ENCODE data around the gene RAB11FIP3. TPM values are rescaled to one million over a fixed set of nuclear protein-coding genes. Genes with fewer than 3 reads are reported as not detected.

Gene RAB11FIP3
- total RNA-seq, 1 donor from 2014 or later, result 44.1 TPM

DNA sequence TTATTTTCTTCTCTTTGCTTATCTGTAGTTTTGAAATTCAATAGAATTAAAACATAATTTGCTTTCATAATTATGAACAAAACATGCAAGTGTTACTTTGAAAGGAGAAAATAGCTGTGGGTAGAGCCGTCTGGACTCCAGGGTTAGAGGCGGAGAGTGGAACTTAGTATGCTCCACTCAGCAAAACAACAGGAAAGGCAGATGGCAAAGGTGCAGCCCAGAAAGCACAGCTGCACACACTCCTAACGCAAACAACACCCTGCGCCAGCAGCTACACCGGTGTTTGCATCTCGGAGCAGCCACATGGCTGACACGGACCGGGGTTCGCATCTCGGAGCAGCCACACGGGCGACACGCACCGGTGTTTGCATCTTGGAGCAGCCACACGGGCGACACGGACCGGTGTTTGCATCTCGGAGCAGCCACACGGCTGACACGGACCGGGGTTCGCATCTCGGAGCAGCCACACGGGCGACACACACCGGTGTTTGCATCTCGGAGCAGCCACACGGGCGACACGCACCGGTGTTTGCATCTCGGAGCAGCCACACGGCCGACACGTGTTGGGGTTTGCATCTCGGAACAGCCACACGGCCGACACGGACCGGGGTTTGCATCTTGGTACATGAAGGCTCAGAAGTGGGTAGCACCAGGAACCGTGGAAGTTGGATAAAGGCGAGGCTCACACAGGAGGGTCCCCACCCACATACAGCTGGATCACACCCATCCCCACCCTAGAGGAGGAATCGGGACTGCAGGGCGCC lies 89.9 kb downstream of the RAB11FIP3 start:
- intact Hi-C loops (cut with DNase I), result no loop called here
- H3K4me1 ChIP-seq, result no peaks in the 10 kb centered on the region
- H3K9me3 ChIP-seq, result no peaks in the 10 kb centered on the region
- no peak for ATAC-seq
- H3K27ac ChIP-seq, result no peak overlapping the region
- H3K36me3 ChIP-seq, result peaks cover 26% of the 10 kb centered on the region
- H3K27me3 ChIP-seq, result no peaks in the 10 kb centered on the region
- no peak overlapping the region for H3K4me3 ChIP-seq
- TF ChIP-seq, protein P1, sequence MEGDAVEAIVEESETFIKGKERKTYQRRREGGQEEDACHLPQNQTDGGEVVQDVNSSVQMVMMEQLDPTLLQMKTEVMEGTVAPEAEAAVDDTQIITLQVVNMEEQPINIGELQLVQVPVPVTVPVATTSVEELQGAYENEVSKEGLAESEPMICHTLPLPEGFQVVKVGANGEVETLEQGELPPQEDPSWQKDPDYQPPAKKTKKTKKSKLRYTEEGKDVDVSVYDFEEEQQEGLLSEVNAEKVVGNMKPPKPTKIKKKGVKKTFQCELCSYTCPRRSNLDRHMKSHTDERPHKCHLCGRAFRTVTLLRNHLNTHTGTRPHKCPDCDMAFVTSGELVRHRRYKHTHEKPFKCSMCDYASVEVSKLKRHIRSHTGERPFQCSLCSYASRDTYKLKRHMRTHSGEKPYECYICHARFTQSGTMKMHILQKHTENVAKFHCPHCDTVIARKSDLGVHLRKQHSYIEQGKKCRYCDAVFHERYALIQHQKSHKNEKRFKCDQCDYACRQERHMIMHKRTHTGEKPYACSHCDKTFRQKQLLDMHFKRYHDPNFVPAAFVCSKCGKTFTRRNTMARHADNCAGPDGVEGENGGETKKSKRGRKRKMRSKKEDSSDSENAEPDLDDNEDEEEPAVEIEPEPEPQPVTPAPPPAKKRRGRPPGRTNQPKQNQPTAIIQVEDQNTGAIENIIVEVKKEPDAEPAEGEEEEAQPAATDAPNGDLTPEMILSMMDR (IDR thresholded peaks at IDR 0.05), result no peak
- DNase-seq, result no peak

DNA sequence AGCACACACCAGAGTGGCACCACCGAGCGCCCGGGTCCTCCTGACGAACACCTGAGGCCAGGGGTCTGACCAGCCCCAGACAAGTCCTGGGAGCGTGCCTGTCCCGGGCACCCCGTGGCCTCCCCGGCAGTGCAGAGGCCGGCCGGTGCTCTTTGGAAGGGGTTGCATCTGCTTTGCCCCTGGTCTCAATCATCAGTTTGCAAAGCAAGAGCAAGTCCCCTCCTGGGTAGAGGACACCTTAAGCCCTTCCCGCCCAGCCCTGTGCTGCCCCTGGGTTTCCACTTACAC lies 90.4 kb downstream of the RAB11FIP3 start:
- no peak for DNase-seq
- H3K36me3 ChIP-seq, result peaks cover 31% of the 10 kb centered on the region
- TF ChIP-seq, protein P1 (IDR thresholded peaks at IDR 0.05), result no peak

DNA sequence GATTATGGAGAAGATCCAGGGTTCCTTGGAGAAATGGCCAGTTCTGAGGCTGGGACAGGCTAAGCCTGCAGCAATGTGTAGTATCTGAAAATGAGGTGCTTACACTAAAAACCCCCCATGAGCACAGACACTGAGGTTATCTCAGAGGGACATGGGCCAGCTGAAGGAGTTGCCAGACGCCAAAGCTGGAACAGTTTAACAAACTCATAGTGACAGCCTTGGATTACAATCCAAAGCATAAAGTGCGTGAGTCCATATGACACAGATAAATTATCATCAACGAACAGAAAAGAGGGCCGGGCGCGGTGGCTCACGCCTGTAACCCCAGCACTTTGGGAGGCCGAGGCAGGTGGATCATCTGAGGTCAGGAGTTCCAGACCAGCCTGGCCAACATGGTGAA lies 90.9 kb downstream of the RAB11FIP3 start:
- TF ChIP-seq, protein P1 (IDR thresholded peaks at IDR 0.05), result no peak
- Histone ChIP-seq H3K4me1 (no peaks in the 10 kb centered on the region), H3K27me3 (no peaks in the 10 kb centered on the region), H3K9me3 (no peaks in the 10 kb centered on the region), H3K36me3 (peaks cover 32% of the 10 kb centered on the region), H3K27ac (no peak overlapping the region), H3K4me3 (no peak overlapping the region)
- intact Hi-C loops (cut with DNase I), result no loop called here
- ATAC-seq, result no peak
- DNase-seq, result no peak

More for the DNA sequence above, 90.4 kb downstream of the RAB11FIP3 start:
- Histone ChIP-seq H3K4me1 (no peaks in the 10 kb centered on the region), H3K27ac (no peak overlapping the region), H3K9me3 (no peaks in the 10 kb centered on the region), H3K27me3 (no peaks in the 10 kb centered on the region), H3K4me3 (no peak overlapping the region)
- no peak for ATAC-seq
- intact Hi-C loops (cut with DNase I), result no loop called here

DNA sequence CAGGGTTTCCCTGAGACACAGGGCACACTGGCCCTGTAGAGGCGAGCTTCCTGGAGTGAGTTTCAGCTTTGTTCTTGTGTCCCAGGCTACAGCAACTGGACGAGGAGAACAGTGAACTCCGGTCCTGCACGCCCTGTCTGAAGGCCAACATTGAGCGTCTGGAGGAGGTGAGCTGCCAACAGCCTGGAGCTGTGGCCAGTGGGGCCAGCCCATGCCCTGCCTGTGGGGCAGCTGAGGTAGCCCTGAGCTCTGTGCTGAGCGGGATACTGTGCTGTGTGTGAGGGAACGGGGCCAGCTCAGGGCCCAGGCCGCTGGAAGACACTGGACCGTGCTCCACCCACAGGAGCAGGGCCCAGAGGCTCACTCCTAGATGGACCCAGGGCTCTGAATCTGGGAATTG lies 93.4 kb downstream of the RAB11FIP3 start:
- peaks cover 32% of the 10 kb centered on the region for H3K36me3 ChIP-seq
- no peaks in the 10 kb centered on the region for H3K4me1 ChIP-seq
- intact Hi-C loops (cut with DNase I), result no loop called here
- H3K4me3 ChIP-seq, result no peak overlapping the region
- no peak for ATAC-seq
- H3K27me3 ChIP-seq, result no peaks in the 10 kb centered on the region
- TF ChIP-seq, protein P1 (IDR thresholded peaks at IDR 0.05), result no peak
- no peak for DNase-seq
- H3K27ac ChIP-seq, result no peak overlapping the region
- no peaks in the 10 kb centered on the region for H3K9me3 ChIP-seq

DNA sequence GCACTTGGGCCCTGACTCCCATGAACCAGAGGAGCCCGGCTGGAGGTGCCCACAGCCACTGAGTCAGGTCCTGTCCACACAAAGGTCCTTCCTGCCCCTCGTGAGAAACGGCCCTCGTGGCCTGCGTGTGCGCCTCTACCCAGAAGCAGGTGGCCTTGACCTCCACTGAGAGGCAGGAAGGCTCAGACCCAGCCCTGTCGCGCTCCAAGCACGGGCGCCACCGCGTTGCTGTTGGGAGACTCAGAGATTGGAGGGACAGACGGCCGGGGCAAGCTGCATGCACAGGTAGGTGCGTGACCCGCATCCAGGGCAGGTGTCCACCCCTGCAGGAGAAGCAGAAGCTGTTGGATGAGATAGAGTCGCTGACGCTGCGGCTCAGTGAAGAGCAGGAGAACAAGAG lies 94.0 kb downstream of the RAB11FIP3 start:
- H3K36me3 ChIP-seq, result peaks cover 32% of the 10 kb centered on the region
- ATAC-seq (no peak), DNase-seq (no peak)
- H3K9me3 ChIP-seq, result no peaks in the 10 kb centered on the region
- no peaks in the 10 kb centered on the region for H3K27me3 ChIP-seq
- intact Hi-C loops (cut with DNase I), result no loop called here
- no peak overlapping the region for H3K27ac ChIP-seq
- TF ChIP-seq, protein P1 (IDR thresholded peaks at IDR 0.05), result no peak
- H3K4me3 ChIP-seq, result no peak overlapping the region
- no peaks in the 10 kb centered on the region for H3K4me1 ChIP-seq

Data from upper lobe of right lung (tissue), 1 donor.